Hippocampal formation (tissue), 2 donors: ENCODE data around the gene HIP1.
A peak's percentile ranks its signal among the peaks of the same experiment; 100 is the strongest.
"Not testable (repeated sequence)": the region's sequence is repeated elsewhere in the genome, so short reads cannot be mapped to it uniquely, and the experiment has no call there.

Experiments used
- DNase-seq, 2 donors: peaks; one replicate each; lab custom pipeline; 2025; lab: John Stamatoyannopoulos, UW

The HIP1 gene

GRCh38 chr7:75716992-75717626 is 21.6 kb downstream of the HIP1 start:
- DNase-seq = no peak

GRCh38 chr7:75715864-75716263 is 22.9 kb downstream of the HIP1 start:
- DNase-seq = no peak

GRCh38 chr7:75712517-75713361 is 26.0 kb downstream of the HIP1 start:
- DNase-seq = no peak

- DNase-seq = no peak
Measured at GRCh38 chr7:75711656-75712514, 26.9 kb downstream of the HIP1 start.

- DNase-seq = no peak
Measured at GRCh38 chr7:75711076-75711475, 27.7 kb downstream of the HIP1 start.

- no peak for DNase-seq
Measured at GRCh38 chr7:75704928-75705327, 33.8 kb downstream of the HIP1 start.

- no peak for DNase-seq
Measured at GRCh38 chr7:75702515-75702914, 36.2 kb downstream of the HIP1 start.

- DNase-seq = no peak
Measured at GRCh38 chr7:75699993-75700392, 38.7 kb downstream of the HIP1 start.

GRCh38 chr7:75698358-75698757 is 40.4 kb downstream of the HIP1 start:
- DNase-seq = no peak

GRCh38 chr7:75696263-75697037 is 42.3 kb downstream of the HIP1 start:
- DNase-seq = no peak

GRCh38 chr7:75694638-75695399 is 43.9 kb downstream of the HIP1 start:
- DNase-seq = no peak

- DNase-seq = not testable (repeated sequence)
Measured at GRCh38 chr7:75693668-75694067, 45.1 kb downstream of the HIP1 start.

GRCh38 chr7:75691793-75692543 is 46.8 kb downstream of the HIP1 start:
- no peak for DNase-seq

- no peak for DNase-seq
Measured at GRCh38 chr7:75690121-75690523, 48.6 kb downstream of the HIP1 start.

GRCh38 chr7:75689246-75690099 is 49.3 kb downstream of the HIP1 start:
- peak in 1 of 2 donors; percentile 11 for DNase-seq

- DNase-seq = peak; percentile 88
Measured at GRCh38 chr7:75688200-75689136, 50.3 kb downstream of the HIP1 start.

- peak in 1 of 2 donors; percentile 24 for DNase-seq
Measured at GRCh38 chr7:75687246-75688088, 51.3 kb downstream of the HIP1 start.
